Stomach (tissue), 9 donors: ENCODE measurements around the gene ATG7. TPM values are rescaled to one million over a fixed set of nuclear protein-coding genes. Genes with fewer than 3 reads are reported as not detected.
A peak's percentile ranks its signal among the peaks of the same experiment; 100 is the strongest.
"Not testable (repeated sequence)": the region's sequence is repeated elsewhere in the genome, so short reads cannot be mapped to it uniquely, and the experiment has no call there.

Source experiments
- DNase-seq, 2 donors: peaks; one replicate each; pipeline versions ENCODE4 v3.0.0 to v3.0.0-alpha.2; 2013 to 2019
- H3K27ac ChIP-seq, 5 donors: fragments of 200-600 bp in 4 of 5; sonication (generic) in 4 of 5; one replicate each; pipeline ENCODE4 v1.5.1; 2013 to 2019; ENCODE audit warnings: mild to moderate bottlenecking in 1 of 5, moderate library complexity in 1 of 5
- H3K27me3 ChIP-seq, 3 donors: fragments of 200-600 bp; sonication (generic); one replicate each; pipeline ENCODE4 v1.5.1; 2017 to 2019; ENCODE audit warnings: mixed run types in 1 of 3
- H3K36me3 ChIP-seq, 4 donors: fragments of 200-600 bp; sonication (generic); 1 replicate in 3 of 4; 2 replicates in 1 of 4; pipeline ENCODE4 v1.5.1; 2016 to 2019
- H3K4me1 ChIP-seq, 4 donors: fragments of 200-600 bp; sonication (generic); one replicate each; pipeline ENCODE4 v1.5.1; 2016 to 2019
- H3K4me3 ChIP-seq, 4 donors: fragments of 200-600 bp; sonication (generic) in 3 of 4; one replicate each; pipeline ENCODE4 v1.5.1; 2016 to 2019; ENCODE audit warnings: mild to moderate bottlenecking in 1 of 4
- H3K9me3 ChIP-seq, 4 donors: fragments of 200-600 bp; sonication (generic); one replicate each; pipeline ENCODE4 v1.5.1; 2016 to 2019
- CTCF ChIP-seq, 7 experiments: fragments of 450-650 bp in 4 of 7; fragments of 200-600 bp in 3 of 7; sonication (generic) in 3 of 7; IDR thresholded peaks; one replicate each; pipeline ENCODE4 v1.5.1; 2016 to 2019; ENCODE audit warnings: antibody characterized with exemption in 7 of 7, control low read depth in 2 of 7, mild to moderate bottlenecking in 1 of 7
- EP300 ChIP-seq: sonication (generic); formaldehyde crosslinking; IDR thresholded peaks from one replicate; pipeline ENCODE4 v1.6.1; 2017; ENCODE audit warnings: antibody characterized with exemption
- POLR2A ChIP-seq, 4 donors: fragments of 450-650 bp; IDR thresholded peaks; one replicate each; pipeline ENCODE4 v1.6.1; 2016; ENCODE audit warnings: antibody characterized with exemption in 4 of 4, control low read depth in 2 of 4, mild to moderate bottlenecking in 1 of 4, moderate library complexity in 1 of 4
- POLR2AphosphoS5 ChIP-seq, 3 donors: sonication (generic); formaldehyde crosslinking; IDR thresholded peaks; one replicate each; pipeline ENCODE4 v1.6.1; 2016; ENCODE audit warnings: antibody characterized with exemption in 3 of 3
- WGBS, 5 donors: extraction: QIAGEN DNeasy Blood & Tissue Kit in 3 of 5; methylation state at CpG; one replicate each; pipeline versions ENCODE4 v1.1.5 to v1.1.7; 2013 to 2018; 5-methylcytosine and 5-hydroxymethylcytosine counted together
- intact Hi-C: fragments of 100-400 bp; cut with DNase I; formaldehyde crosslinking; loops from one replicate; pipeline ENCODE4 v1.15.1; 2023; ENCODE audit warnings: low total_unique reads
- polyA plus RNA-seq, 3 donors: library from polyadenylated mRNA; stranded (reverse); fragments of 200-250 nt; gene quantifications; one replicate each; pipeline ENCODE4 v1.2.3, GENCODE V29; 2013
- total RNA-seq, 5 donors: library from RNA; depleted of rRNA; stranded (reverse); fragments of >200 nt; gene quantifications; one replicate each; pipeline versions ENCODE4 v1.1.0 to v1.2.3, GENCODE V29; 2014 to 2016
- donor health status: healthy with polysubstance abuse.
- donor health status: Bipolar disorder and iron deficiency.
- donor health status: healthy.

ATG7 gene
- total and polyA plus RNA-seq, 8 donors = 6.8 to 167 (median 15.1) TPM

- Histone ChIP-seq H3K4me3 (no peak overlapping the region), H3K36me3 (no peaks in the 10 kb centered on the region), H3K27ac (no peak overlapping the region), H3K27me3 (no peaks in the 10 kb centered on the region), H3K9me3 (no peaks in the 10 kb centered on the region), H3K4me1 (peaks cover 0 to 20% (median 0%) of the 10 kb centered on the region in 4 donors)
- TF ChIP-seq POLR2A (IDR thresholded peaks at IDR 0.05) (no peak), EP300 (no peak), CTCF (IDR thresholded peaks at IDR 0.05) (no peak), POLR2AphosphoS5 (IDR thresholded peaks at IDR 0.05) (no peak)
- DNase-seq = no peak
- intact Hi-C loops = no loop called here
- 89 to 96% (median 93%) methylated on average over 5 of the region's 5 CpGs for WGBS, 5 donors
These were observed 250.2 kb downstream of the ATG7 start for GRCh38 chr3:11522398-11522715.

GRCh38 chr3:11522953-11523571 is 250.9 kb downstream of the ATG7 start:
- 83 to 86% (median 85%) methylated on average over 8 of the region's 8 CpGs for WGBS, 5 donors

GRCh38 chr3:11523572-11524101 is 251.4 kb downstream of the ATG7 start:
- H3K27ac ChIP-seq = peak overlapping the region in 3 of 5 donors; percentile 34 to 46 (median 40)
- intact Hi-C loops = no loop called here

More at GRCh38 chr3:11522953-11523571, 250.9 kb downstream of the ATG7 start:
- no peaks in the 10 kb centered on the region for H3K36me3 ChIP-seq
- H3K9me3 ChIP-seq = no peaks in the 10 kb centered on the region
- no peak for TF ChIP-seq POLR2A (IDR thresholded peaks at IDR 0.05)
- TF ChIP-seq CTCF (IDR thresholded peaks at IDR 0.05) = no peak
- TF ChIP-seq POLR2AphosphoS5 (IDR thresholded peaks at IDR 0.05) = no peak
- TF ChIP-seq EP300 = no peak
- no peak overlapping the region for H3K4me3 ChIP-seq
- H3K4me1 ChIP-seq = peaks cover 0 to 19% (median 0%) of the 10 kb centered on the region in 4 donors
- DNase-seq = no peak
- H3K27ac ChIP-seq = peak overlapping the region in 2 of 5 donors; percentile 34 to 40
- intact Hi-C loops = no loop called here
- no peaks in the 10 kb centered on the region for H3K27me3 ChIP-seq

GRCh38 chr3:11526121-11526520 is 253.9 kb downstream of the ATG7 start:
- DNase-seq, H3K27me3 ChIP-seq, H3K9me3 ChIP-seq, intact Hi-C loops, H3K4me3 ChIP-seq, H3K36me3 ChIP-seq, H3K27ac ChIP-seq: not testable (repeated sequence)
- peaks cover 0 to 25% (median 5%) of the 10 kb centered on the region in 4 donors for H3K4me1 ChIP-seq
- WGBS, 5 donors = 95 to 99% (median 97%) methylated on average over 5 of the region's 5 CpGs

More at GRCh38 chr3:11523572-11524101, 251.4 kb downstream of the ATG7 start:
- H3K27me3 ChIP-seq = no peaks in the 10 kb centered on the region
- no peaks in the 10 kb centered on the region for H3K9me3 ChIP-seq
- H3K4me3 ChIP-seq = no peak overlapping the region
- WGBS, 5 donors = 73 to 88% (median 82%) methylated on average over 7 of the region's 7 CpGs
- no peaks in the 10 kb centered on the region for H3K36me3 ChIP-seq
- peaks cover 0 to 13% (median 0%) of the 10 kb centered on the region in 4 donors for H3K4me1 ChIP-seq
- no peak for TF ChIP-seq EP300
- no peak for TF ChIP-seq POLR2A (IDR thresholded peaks at IDR 0.05)
- no peak for TF ChIP-seq CTCF (IDR thresholded peaks at IDR 0.05)
- TF ChIP-seq POLR2AphosphoS5 (IDR thresholded peaks at IDR 0.05) = no peak
- peak in 1 of 2 donors; percentile 28 for DNase-seq

GRCh38 chr3:11529281-11529680 is 257.1 kb downstream of the ATG7 start:
- 58 to 78% (median 68%) methylated on average over 4 of the region's 4 CpGs for WGBS, 5 donors
- intact Hi-C loops = no loop called here

More at GRCh38 chr3:11529281-11529680, 257.1 kb downstream of the ATG7 start:
- TF ChIP-seq POLR2AphosphoS5 (IDR thresholded peaks at IDR 0.05) (no peak), CTCF (IDR thresholded peaks at IDR 0.05) (no peak), EP300 (no peak), POLR2A (IDR thresholded peaks at IDR 0.05) (no peak)
- no peaks in the 10 kb centered on the region for H3K9me3 ChIP-seq
- no peaks in the 10 kb centered on the region for H3K36me3 ChIP-seq
- H3K4me1 ChIP-seq = peaks cover 0 to 22% (median 5%) of the 10 kb centered on the region in 4 donors
- no peak overlapping the region for H3K4me3 ChIP-seq
- no peak for DNase-seq
- H3K27me3 ChIP-seq = no peaks in the 10 kb centered on the region
- H3K27ac ChIP-seq = peak overlapping the region in 1 of 5 donors; percentile 10
